Activated naive CD4-positive, alpha-beta T cell treated with anti-CD3 and anti-CD28 coated beads for 36 hours (primary cell): ENCODE data around the gene GATB. TPM values are rescaled to one million over a fixed set of nuclear protein-coding genes. Genes with fewer than 3 reads are reported as not detected.

Source experiments
- CTCF ChIA-PET: fragments of 350-600 bp; sonication (Branson Sonifier 250); formaldehyde crosslinking; loops from one replicate; lab custom pipeline; 2021; ENCODE audit warnings: antibody characterized with exemption; lab: Charles Lee
- DNase-seq: peaks from one replicate; pipeline ENCODE4 v3.0.0-alpha.2; 2020
- H3K27ac Mint-ChIP-seq: one replicate; pipeline ENCODE4 v1.8.0; 2021; ENCODE audit warnings: mild to moderate bottlenecking, mixed read lengths
- H3K27me3 Mint-ChIP-seq: one replicate; pipeline ENCODE4 v1.8.0; 2021; ENCODE audit warnings: low read depth, mixed read lengths
- H3K36me3 Mint-ChIP-seq: one replicate; pipeline ENCODE4 v1.8.0; 2021; ENCODE audit warnings: low read depth, mixed read lengths
- H3K4me1 Mint-ChIP-seq: one replicate; pipeline ENCODE4 v1.8.0; 2021; ENCODE audit warnings: low read depth, mixed read lengths
- H3K4me3 Mint-ChIP-seq: one replicate; pipeline ENCODE4 v1.8.0; 2021; ENCODE audit warnings: mild to moderate bottlenecking, moderate library complexity, mixed read lengths
- H3K9me3 Mint-ChIP-seq: one replicate; pipeline ENCODE4 v1.8.0; 2021; ENCODE audit warnings: mixed read lengths
- intact Hi-C: fragments of 100-400 bp; cut with micrococcal nuclease; formaldehyde crosslinking; loops from one replicate; pipeline ENCODE4 v1.15.1; 2023
- total RNA-seq, 2 experiments: library from RNA; stranded (reverse); gene quantifications; one replicate each; pipeline ENCODE4 v1.2.3, GENCODE V29; 2021

Gene GATB
- total RNA-seq, 2 experiments from 2014 or later: 15.2 to 22.1 TPM

DNA sequence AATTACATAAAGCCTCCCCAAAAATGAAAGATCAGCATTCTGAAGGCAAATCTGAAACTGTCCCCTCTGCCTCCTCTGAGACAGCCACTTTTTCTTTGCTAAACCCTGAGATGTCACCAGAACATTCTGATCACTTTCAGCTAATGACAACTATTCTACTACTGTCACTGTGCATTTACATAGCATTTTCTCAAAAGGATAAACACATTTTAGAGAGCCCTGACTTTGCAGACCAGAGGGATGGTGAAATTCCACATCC, 72.1 kb downstream of the GATB start:
- Mint-ChIP-seq H3K9me3 (no peaks in the 10 kb centered on the region), H3K27me3 (no peaks in the 10 kb centered on the region), H3K4me3 (no peak overlapping the region), H3K27ac (no peak overlapping the region), H3K36me3 (peaks cover 13% of the 10 kb centered on the region), H3K4me1 (no peaks in the 10 kb centered on the region)
- CTCF ChIA-PET: no interaction called here
- intact Hi-C loops: no loop called here
- DNase-seq: no peak

GRCh38 chr4:151688003-151688784, 72.6 kb downstream of the GATB start:
- H3K9me3 Mint-ChIP-seq: no peaks in the 10 kb centered on the region
- intact Hi-C loops: no loop called here

GRCh38 chr4:151687021-151687640, 73.7 kb downstream of the GATB start:
- no peaks in the 10 kb centered on the region for H3K4me1 Mint-ChIP-seq
- CTCF ChIA-PET: no interaction called here
- H3K27ac Mint-ChIP-seq: no peak overlapping the region
- H3K9me3 Mint-ChIP-seq: no peaks in the 10 kb centered on the region
- peaks cover 21% of the 10 kb centered on the region for H3K36me3 Mint-ChIP-seq
- no peak overlapping the region for H3K4me3 Mint-ChIP-seq
- no peak for DNase-seq
- no peaks in the 10 kb centered on the region for H3K27me3 Mint-ChIP-seq
- intact Hi-C loops: no loop called here

More at GRCh38 chr4:151688003-151688784, 72.6 kb downstream of the GATB start:
- Mint-ChIP-seq H3K4me3 (no peak overlapping the region), H3K27me3 (no peaks in the 10 kb centered on the region), H3K27ac (no peak overlapping the region), H3K36me3 (peaks cover 16% of the 10 kb centered on the region), H3K4me1 (no peaks in the 10 kb centered on the region)
- CTCF ChIA-PET: no interaction called here
- DNase-seq: no peak

GRCh38 chr4:151685303-151685702, 75.5 kb downstream of the GATB start:
- Mint-ChIP-seq H3K9me3 (no peaks in the 10 kb centered on the region), H3K27me3 (no peaks in the 10 kb centered on the region), H3K4me3 (no peak overlapping the region), H3K27ac (no peak overlapping the region), H3K36me3 (peaks cover 21% of the 10 kb centered on the region), H3K4me1 (no peaks in the 10 kb centered on the region)
- DNase-seq: no peak
- CTCF ChIA-PET: no interaction called here
- intact Hi-C loops: no loop called here

- no peak for DNase-seq
- intact Hi-C loops: no loop called here
- Mint-ChIP-seq H3K4me3 (no peak overlapping the region), H3K4me1 (no peaks in the 10 kb centered on the region), H3K36me3 (peaks cover 12% of the 10 kb centered on the region), H3K27me3 (no peaks in the 10 kb centered on the region), H3K9me3 (no peaks in the 10 kb centered on the region), H3K27ac (no peak overlapping the region)
- CTCF ChIA-PET: no interaction called here
Measured at GRCh38 chr4:151681085-151681484, 79.7 kb downstream of the GATB start.

DNA sequence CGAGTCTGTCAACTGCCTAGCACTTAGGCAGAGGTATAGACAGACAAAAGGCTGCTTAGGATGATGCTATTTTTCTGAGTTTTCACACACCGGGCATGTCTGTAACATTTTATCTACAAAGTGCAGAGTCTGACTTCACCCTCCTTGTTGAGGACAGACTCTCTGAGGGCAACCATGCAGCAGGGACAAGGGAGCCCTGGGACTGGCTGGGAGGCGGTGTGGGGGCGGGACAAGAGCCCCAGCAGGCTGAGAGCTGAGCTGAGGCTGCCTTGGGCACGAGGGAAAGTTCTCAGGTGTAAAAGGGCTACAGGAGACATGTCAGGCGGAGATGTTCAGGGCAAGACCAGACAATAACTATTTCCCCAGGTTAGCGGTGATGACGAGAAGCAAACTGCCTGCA, 81.6 kb downstream of the GATB start:
- CTCF ChIA-PET: no interaction called here
- intact Hi-C loops: no loop called here
- Mint-ChIP-seq H3K4me1 (no peaks in the 10 kb centered on the region), H3K36me3 (peaks cover 12% of the 10 kb centered on the region), H3K9me3 (no peaks in the 10 kb centered on the region), H3K27me3 (no peaks in the 10 kb centered on the region), H3K4me3 (no peak overlapping the region), H3K27ac (no peak overlapping the region)
- DNase-seq: no peak

GRCh38 chr4:151678048-151678872, 82.5 kb downstream of the GATB start:
- Mint-ChIP-seq H3K27ac (no peak overlapping the region), H3K4me3 (no peak overlapping the region), H3K9me3 (no peaks in the 10 kb centered on the region), H3K27me3 (no peaks in the 10 kb centered on the region), H3K4me1 (no peaks in the 10 kb centered on the region), H3K36me3 (peaks cover 10% of the 10 kb centered on the region)
- no peak for DNase-seq
- CTCF ChIA-PET: interaction anchor here (0.7 kb wide), 1 partner anchor 438 kb away, joined by 3 read pairs; no protein-coding TSS in a partner anchor
- intact Hi-C loops: no loop called here

DNA sequence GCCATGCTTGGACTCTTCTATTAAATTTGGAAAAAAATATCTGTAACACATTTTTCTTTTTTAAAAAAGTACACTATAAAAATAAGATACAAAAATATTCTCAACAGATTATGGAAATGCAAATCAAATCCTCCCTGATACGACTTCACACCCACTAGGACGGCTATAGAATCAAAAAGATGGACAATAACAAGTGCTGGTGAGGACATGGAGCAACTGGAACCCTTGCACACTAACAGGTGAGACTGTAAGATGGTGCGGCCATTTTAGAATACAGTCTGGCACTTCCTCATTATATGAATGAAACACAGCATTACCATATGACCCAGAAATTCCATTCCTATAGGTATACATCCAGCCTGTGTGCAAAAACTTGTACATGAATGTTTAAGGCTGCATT, 83.6 kb downstream of the GATB start:
- Mint-ChIP-seq H3K9me3 (no peaks in the 10 kb centered on the region), H3K27ac (no peak overlapping the region), H3K36me3 (peaks cover 4% of the 10 kb centered on the region), H3K27me3 (no peaks in the 10 kb centered on the region), H3K4me3 (no peak overlapping the region), H3K4me1 (no peaks in the 10 kb centered on the region)
- intact Hi-C loops: no loop called here
- DNase-seq: no peak
- CTCF ChIA-PET: no interaction called here

- Mint-ChIP-seq H3K4me1 (no peaks in the 10 kb centered on the region), H3K27ac (no peak overlapping the region), H3K4me3 (no peak overlapping the region), H3K27me3 (no peaks in the 10 kb centered on the region), H3K9me3 (no peaks in the 10 kb centered on the region), H3K36me3 (peaks cover 4% of the 10 kb centered on the region)
- no peak for DNase-seq
- CTCF ChIA-PET: no interaction called here
- intact Hi-C loops: no loop called here
Measured at GRCh38 chr4:151676301-151676700, 84.5 kb downstream of the GATB start.

GRCh38 chr4:151675411-151675971, 85.3 kb downstream of the GATB start:
- CTCF ChIA-PET: no interaction called here
- H3K27me3 Mint-ChIP-seq: no peaks in the 10 kb centered on the region
- no peak overlapping the region for H3K4me3 Mint-ChIP-seq
- DNase-seq: no peak
- intact Hi-C loops: no loop called here
- no peak overlapping the region for H3K27ac Mint-ChIP-seq
- peaks cover 4% of the 10 kb centered on the region for H3K36me3 Mint-ChIP-seq
- no peaks in the 10 kb centered on the region for H3K9me3 Mint-ChIP-seq
- H3K4me1 Mint-ChIP-seq: no peaks in the 10 kb centered on the region

DNA sequence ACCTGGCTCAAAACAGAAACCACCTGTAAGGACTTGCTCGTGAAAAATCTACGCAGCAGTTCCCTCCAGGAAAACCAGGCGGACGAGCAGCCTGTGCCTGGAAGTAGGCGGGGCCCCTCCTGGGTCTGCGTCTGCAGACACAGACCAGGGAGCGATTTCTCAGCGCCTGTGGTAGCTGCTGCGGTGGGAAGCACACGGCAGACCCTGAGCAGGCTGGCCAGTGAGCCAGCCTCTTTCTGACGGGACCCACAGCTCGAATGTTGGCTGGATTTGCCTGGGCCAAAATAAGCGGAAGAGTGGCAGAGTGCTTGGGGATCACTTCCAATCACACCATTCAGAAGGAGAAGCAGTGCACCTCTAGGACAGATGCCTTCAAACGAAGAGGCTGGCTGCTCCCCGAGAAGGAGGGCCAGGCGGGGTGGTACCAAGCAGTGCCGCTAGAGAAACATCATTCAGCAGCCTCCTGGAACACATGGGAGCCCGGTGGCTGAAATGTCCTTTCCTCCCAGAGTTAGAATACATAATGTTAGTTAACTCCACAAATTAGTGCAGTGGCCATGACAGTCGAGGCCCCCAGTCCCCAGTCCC, 85.9 kb downstream of the GATB start:
- Mint-ChIP-seq H3K27me3 (no peaks in the 10 kb centered on the region), H3K27ac (no peak overlapping the region), H3K4me3 (no peak overlapping the region), H3K9me3 (no peaks in the 10 kb centered on the region), H3K36me3 (peaks cover 4% of the 10 kb centered on the region), H3K4me1 (no peaks in the 10 kb centered on the region)
- CTCF ChIA-PET: interaction anchor here (0.6 kb wide), 1 partner anchor 445 kb away, joined by 4 read pairs; no protein-coding TSS in a partner anchor
- DNase-seq: no peak
- intact Hi-C loops: no loop called here

- no peaks in the 10 kb centered on the region for H3K4me1 Mint-ChIP-seq
- intact Hi-C loops: no loop called here
- CTCF ChIA-PET: no interaction called here
Measured at GRCh38 chr4:151673908-151674520, 86.8 kb downstream of the GATB start.

More at GRCh38 chr4:151673908-151674520, 86.8 kb downstream of the GATB start:
- H3K27me3 Mint-ChIP-seq: no peaks in the 10 kb centered on the region
- DNase-seq: no peak
- H3K4me3 Mint-ChIP-seq: no peak overlapping the region
- H3K27ac Mint-ChIP-seq: no peak overlapping the region
- H3K36me3 Mint-ChIP-seq: peaks cover 4% of the 10 kb centered on the region
- H3K9me3 Mint-ChIP-seq: no peaks in the 10 kb centered on the region
